Neural progenitor cell (in vitro differentiated cells): ENCODE measurements around the gene IFNGR2.

Experiments
- CTCF ChIP-seq: fragments of 200-600 bp; sonication (generic); IDR thresholded peaks from 2 replicates; pipeline ENCODE4 v1.5.1; 2017; ENCODE audit warnings: antibody characterized with exemption, mild to moderate bottlenecking
- EZH2 ChIP-seq: fragments of 200-600 bp; sonication (generic); IDR thresholded peaks from 2 replicates; pipeline ENCODE4 v1.6.1; 2017; ENCODE audit warnings: antibody characterized with exemption, mild to moderate bottlenecking, moderate library complexity
- EZH2phosphoT487 ChIP-seq: fragments of 200-600 bp; sonication (generic); IDR thresholded peaks from 2 replicates; pipeline ENCODE4 v1.6.1; 2017; ENCODE audit warnings: antibody characterized with exemption

- TF ChIP-seq CTCF (no peak), EZH2phosphoT487 (no peak), EZH2 (no peak)
Measured at GRCh38 chr21:33441489-33442477, 38.6 kb downstream of the IFNGR2 start.
